ENCODE results near the gene BSDC1.
A peak's percentile ranks its signal among the peaks of the same experiment; 100 is the strongest.
"Not testable (repeated sequence)": the region's sequence is repeated elsewhere in the genome, so short reads cannot be mapped to it uniquely, and the experiment has no call there.

Gene BSDC1, protein sequence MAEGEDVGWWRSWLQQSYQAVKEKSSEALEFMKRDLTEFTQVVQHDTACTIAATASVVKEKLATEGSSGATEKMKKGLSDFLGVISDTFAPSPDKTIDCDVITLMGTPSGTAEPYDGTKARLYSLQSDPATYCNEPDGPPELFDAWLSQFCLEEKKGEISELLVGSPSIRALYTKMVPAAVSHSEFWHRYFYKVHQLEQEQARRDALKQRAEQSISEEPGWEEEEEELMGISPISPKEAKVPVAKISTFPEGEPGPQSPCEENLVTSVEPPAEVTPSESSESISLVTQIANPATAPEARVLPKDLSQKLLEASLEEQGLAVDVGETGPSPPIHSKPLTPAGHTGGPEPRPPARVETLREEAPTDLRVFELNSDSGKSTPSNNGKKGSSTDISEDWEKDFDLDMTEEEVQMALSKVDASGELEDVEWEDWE

DNA sequence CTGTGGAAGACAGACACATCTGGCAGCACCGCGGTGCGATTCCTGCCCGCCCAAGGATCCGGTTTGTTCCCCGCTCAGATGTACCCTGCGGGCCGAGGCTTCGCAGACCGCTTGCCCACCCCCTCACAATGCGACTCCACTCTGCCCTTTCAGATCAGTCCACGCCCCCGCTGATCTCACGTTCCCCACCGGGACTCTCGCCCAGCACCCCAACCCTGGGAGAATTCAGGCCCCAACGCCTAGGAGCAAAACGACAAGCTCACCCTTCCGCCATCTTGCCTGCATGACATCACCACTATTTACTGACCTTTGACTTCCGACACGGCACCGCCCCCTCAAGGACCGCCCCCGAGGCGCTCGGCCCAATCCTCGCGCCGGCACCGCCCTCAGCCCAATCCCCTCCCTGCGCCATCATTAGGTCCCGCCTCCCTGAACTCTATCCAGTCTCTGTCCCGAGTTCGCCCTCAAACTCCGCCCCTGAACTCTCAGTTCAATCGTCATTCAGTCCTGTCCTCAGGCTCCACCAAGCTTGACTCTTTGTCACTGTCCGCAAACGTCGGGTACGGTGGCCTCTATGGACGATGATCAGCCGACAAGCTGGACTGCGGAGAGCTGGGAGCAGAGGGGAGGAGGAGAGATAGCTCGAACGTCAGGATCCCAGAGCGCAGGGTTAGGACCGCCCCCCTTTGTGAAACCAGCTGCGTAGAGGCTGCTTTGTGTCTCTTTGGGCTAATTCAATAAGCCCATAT lies at the start of gene BSDC1:
TSS of gene BSDC1 (minus strand) at position 301 of the 749 bp plus-strand sequence. CDS start at position 274, 27 bp downstream.
- peak; percentile 95 to 97 (median 95) for DNase-seq (ENCODE audit: low read depth in 3 of 3)

DNA sequence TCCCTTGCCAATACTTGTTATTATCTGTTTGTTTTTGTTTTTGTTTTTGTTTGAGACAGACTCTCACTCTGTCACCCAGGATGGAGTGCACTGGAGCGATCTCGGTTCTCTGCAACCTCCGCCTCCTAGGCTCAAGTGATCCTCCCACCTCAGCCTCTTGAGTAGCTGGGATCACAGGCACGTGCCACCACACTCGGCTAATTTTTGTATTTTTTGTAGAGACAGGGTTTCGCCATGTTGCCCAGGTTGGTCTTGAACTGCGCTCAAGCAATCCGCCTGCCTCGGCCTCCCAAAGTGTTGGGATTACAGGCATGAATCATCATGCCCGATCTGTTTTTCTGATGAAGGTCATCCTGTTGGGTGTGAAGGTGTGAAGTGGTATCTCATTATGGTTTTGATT lies 47.2 kb upstream of the BSDC1 start:
- DNase-seq (ENCODE audit: low read depth in 3 of 3) = not testable (repeated sequence)

DNA sequence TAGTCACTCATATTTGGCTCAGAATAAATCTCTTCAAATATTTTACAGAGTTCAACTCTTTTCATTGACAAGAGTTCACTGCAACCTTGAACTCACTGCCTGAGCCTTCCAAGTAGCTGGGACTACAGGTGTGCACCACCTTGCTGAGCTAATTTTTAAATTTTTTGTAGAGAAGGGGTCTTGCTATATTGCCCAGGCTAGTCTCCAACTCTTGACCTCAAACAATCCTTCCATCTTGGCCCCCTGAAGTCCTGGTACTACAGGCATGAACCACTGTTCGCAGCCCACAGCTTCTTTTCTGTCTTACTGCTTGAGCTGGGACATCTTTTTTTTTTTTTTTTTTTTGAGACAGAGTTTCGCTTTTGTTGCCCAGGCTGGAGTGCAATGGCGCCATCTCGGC lies 44.5 kb upstream of the BSDC1 start:
- not testable (repeated sequence) for DNase-seq (ENCODE audit: low read depth in 3 of 3)

DNA sequence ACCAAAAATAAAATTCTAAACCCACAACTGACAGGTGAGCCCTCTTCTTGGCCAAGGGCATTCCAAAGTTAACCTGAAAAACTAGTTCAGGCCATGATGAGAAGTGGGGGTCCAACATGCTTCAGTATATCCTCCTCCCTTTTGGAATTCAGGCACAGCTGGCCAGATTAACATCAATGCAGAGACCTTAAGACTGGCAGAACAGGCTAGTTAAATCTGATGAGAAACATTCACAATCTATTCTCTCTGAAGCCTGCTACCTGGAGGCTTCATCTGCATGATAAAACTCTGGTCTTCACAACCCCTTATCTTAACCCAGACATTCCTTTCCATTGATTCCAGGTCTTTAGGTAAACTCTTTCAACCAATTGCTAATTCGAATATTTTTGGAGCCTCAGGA lies 43.9 kb upstream of the BSDC1 start:
- no peak for DNase-seq (ENCODE audit: low read depth in 3 of 3)

DNA sequence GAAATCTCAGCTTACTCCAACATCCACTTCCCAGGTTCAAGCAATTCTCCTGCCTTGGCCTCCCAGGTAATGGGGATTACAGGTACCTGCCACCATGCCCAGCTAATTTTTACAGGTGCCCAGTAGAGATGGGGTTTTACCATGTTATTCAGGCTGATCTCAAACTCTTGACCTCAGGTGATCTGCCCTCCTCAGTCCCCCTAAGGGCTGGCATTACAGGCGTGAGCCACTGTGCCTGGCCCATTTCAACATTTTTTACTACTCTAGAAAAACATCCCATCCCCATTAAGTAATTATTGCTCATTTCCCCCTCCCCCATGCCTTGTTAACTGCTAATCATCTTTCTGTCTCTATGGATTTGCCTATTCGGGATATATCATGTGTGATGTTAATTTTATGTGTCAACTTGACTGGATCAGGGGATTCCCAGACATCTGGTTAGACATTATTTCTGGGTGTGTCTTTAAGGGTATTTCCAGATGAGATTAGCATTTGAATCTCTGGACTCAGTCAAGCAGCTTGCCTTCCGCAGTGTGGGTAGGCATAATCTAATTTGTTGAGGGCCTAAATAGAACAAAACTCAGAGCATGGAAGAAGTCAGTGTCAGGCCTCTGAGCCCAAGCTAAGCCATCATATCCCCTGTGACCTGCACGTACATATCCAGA lies 37.6 kb upstream of the BSDC1 start:
- no peak for DNase-seq (ENCODE audit: low read depth in 3 of 3)

DNA sequence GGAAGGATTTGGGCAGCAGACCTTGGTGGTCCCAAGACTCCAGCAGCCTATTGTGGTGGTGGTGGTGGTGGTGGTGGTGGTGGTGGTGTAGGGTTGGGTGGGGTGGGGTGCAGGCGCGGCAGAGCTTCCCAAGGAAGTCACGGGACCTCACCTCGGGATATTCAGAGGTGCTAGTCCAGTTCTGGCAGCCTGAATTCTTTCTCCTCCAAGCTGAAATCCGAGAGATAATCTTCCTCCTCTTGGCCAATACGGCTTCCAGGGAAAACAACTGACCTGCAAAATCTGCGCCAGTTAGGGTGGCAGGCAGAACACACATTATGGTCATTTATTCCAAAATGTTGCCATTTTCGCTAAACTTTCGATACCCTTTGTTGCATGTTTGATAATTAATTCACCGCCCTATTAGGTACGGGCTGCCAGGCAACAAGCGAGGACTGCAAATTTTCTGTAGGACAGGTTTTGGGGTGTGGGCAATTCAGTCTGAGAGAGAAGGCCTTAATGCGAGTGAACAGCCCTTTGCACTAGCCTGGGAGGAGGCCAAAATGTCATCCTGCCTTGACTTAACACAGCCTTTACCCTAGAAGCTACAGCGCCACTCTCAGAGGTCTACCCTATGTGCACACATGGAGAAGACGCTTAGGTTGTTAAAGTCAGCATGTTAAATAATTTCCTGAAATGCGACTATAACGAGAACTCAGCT lies 33.2 kb upstream of the BSDC1 start:
- DNase-seq (ENCODE audit: low read depth in 3 of 3) = no peak

DNA sequence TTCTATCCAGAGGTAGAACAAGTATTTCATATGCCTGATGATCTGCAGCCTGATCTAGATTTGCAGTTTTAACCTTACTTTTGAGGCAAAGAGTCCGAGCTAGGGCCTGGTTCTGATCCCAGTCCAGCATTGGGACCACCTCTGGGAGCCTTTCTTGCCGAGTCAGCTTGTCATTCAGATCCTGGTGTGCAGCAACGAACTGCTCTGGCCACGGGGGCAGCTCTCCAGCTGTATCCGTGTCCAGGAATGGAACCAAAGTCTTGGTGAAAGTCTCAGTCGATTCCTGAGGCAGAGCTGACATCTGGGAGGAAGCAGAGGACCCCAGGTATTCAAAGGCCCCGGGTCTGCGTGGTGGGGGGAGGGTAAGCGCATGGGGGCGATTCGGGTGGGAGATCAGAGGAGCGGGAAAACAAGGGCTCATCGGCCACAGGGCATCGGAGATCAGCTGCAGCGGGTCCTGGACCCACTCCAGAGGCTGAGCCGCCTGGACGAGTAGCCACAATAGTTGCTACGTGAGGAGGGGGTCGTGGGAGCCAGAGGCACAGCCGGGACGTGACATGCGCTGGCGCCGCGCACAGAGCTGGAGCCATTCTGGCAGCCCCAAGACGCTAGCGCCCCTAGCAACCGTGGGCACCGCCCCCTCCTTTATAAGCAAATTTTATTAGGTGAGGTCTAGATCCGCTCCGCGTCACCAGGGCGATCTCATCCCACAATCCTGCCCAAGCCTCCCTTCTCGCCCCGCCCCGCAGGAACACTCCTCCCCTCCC lies 32.4 kb upstream of the BSDC1 start:
- DNase-seq (ENCODE audit: low read depth in 3 of 3) = no peak

DNA sequence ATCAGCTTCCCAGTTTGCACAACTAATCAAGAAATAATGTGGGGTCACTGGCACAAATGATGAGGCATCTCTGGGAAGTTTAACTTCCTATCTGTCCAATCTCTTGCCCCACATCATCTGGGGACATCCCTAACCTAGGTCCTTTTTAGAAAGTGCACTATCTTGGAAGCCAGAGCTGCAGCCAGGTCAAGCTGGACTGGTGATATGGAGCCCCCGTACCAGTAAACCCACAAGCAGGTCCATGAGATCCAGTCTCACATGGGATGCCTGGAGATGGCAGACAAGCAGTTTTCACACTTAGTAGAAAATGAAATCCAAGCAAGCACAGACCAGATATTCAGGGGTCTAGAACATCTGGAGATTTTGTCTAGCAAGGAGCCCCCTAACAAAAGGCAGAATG lies 27.5 kb upstream of the BSDC1 start:
- DNase-seq (ENCODE audit: low read depth in 3 of 3) = no peak

DNA sequence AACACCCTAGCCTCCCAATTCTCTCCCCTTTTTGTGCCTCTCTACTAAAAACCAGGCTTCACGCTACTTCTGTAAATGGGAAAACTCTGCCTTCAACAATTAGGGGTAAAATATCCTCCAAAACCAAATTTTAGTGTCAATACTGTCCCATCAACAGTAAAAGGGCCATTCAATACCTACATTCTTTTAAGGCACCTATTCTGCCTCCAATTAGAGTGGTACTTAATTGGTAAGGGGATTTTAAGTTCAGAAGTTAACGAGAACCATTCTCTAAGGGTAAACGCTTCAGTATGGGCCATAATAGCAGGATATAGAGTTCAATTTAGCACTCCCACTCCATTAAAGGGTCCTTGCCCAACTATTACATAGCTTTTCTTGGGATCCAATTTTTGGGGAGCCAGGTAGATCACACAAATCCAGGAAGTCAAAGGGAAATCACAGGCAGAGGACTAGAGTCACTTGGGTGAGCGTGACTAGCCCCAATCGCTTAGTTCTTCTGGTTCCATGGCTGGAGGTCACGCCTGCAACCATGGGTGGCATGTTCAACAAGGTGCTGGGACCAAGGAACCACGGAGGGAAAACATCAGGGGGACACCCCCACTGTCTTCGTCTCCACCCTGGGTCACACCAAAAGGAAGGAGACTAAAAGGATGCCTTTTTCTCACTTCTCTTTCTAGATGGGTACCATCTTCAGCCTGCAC lies 20.1 kb upstream of the BSDC1 start:
- no peak for DNase-seq (ENCODE audit: low read depth in 3 of 3)

DNA sequence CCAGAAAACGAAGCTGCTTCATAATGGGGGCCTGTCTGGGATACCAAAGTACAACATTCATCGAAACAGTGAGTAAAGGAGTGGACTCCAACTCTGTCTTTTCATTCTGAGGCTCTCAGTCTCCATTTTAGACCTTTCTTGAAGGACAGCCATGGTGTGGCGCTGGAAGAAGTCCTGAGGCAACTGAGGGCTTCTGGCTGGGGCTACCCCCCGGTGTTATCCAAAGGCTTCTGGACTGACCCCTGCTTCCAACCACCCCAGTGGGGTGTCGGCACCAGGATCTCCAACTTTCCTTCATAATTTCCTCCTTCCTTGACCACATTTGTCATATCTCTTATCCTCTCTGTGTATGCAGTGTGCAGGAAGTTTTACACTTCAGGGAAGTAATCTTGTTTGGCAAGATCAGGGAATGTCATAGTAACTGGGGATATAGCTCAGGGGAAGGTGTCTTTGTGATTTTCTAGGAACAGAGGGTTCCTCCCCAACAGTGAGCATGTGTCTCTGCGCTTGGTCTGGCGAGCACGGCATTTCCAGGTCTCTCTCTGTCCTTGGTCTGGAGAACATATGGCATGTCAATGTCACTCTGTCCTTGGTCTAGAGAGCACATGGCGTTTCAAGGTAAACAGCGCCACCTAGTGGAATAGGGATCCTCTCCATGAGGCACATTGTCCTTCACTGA lies 19.4 kb upstream of the BSDC1 start:
- DNase-seq (ENCODE audit: low read depth in 3 of 3) = peak; percentile 18 to 69 (median 47)

DNA sequence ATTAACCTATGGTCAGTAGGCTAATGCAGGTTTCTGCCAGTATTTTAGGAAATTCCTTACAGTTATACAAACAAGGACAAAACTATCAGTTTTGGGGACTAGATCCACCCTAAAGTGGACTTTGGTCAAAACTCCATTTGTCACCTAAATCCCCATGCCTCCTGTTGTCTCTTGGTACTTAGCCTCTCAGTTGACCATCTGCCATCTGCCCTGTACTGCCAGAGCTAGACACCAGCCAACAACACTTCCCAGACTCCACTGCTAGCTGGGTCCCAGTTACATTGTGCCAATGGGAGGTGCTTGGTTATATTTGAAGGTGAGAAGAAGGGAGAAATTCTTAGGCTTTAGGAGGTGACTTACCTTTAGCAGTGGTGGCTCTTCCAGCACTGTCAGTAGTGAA lies 17.0 kb upstream of the BSDC1 start:
- no peak for DNase-seq (ENCODE audit: low read depth in 3 of 3)

DNA sequence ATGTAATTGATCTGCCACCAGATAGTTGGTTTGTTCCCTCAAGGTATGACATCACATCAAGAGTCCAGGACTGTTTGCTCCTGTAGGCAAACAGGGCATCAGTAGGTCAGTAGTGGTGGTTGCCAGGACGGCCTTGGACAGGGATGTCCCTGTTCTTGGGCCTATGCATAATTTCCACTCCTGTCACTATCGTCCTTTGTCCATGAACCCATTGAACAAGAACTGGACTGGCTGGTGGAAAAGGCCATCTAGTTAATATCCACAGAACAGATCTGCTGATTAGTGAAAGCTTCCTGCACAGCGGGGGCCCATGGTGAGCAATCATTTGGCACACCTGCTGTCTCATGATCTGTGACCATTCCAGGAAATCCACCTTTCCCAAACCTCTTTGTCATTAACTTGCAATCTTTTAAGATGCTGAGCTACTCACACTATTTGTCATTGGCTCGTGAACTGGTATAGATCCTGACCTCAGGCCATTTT lies 12.4 kb upstream of the BSDC1 start:
- no peak for DNase-seq (ENCODE audit: low read depth in 3 of 3)

DNA sequence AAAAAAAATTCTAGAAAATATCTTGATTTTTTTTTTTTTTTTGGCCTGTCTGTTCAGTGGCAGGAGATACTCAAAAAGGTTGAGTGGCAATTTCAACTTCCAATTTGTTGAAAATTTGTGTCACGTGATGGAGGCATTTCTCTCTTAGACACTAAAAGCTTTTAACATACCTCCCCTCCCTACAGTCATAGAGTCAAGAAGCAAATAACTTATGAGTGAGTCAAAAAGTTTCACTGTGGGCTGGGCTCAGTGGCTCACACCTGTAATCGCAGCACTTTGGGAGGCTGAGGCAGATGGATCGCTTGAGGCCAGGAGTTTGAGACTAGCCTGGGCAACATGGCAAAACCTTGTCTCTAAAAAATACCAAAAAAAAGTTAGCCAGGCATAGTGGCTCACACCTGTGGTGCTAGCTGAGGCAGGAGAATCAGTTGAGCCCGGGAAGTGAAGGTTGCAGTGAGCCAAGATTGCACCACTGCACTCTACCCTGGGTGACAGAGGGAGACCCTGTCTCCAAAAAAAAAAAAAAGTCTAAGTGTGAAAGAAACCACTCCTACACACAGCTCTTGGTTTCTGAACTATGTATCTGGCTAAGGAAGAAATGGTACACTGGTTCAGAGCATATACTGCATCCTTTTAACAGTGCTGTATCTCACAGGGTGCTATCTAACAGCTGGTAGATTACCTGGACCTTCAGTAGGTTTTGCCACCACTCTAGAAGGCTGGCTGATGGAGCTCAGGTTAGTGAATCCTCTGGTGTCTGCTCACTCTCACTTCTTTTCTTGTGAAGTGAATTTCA lies 11.6 kb upstream of the BSDC1 start:
- DNase-seq (ENCODE audit: low read depth in 3 of 3) = no peak

DNA sequence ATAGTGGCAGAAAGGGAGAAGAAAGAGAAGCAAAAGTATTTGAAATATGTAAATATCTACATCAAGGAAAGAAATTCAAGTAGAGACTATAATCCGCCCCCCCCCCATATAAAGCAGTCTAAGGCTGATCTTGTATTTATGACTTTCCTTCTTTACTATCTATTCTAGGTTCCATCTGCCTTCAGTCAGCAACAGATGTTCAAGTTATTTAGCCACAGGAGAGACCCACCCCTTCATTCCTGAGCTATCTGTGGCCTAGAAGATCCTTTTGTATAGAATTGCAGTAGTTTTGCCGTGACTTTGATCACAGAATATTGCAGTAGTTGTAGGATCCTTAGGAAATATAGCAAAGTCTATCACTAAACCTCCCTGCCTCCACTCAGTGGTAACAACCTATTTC lies 10.7 kb upstream of the BSDC1 start:
- DNase-seq (ENCODE audit: low read depth in 3 of 3) = no peak

DNA sequence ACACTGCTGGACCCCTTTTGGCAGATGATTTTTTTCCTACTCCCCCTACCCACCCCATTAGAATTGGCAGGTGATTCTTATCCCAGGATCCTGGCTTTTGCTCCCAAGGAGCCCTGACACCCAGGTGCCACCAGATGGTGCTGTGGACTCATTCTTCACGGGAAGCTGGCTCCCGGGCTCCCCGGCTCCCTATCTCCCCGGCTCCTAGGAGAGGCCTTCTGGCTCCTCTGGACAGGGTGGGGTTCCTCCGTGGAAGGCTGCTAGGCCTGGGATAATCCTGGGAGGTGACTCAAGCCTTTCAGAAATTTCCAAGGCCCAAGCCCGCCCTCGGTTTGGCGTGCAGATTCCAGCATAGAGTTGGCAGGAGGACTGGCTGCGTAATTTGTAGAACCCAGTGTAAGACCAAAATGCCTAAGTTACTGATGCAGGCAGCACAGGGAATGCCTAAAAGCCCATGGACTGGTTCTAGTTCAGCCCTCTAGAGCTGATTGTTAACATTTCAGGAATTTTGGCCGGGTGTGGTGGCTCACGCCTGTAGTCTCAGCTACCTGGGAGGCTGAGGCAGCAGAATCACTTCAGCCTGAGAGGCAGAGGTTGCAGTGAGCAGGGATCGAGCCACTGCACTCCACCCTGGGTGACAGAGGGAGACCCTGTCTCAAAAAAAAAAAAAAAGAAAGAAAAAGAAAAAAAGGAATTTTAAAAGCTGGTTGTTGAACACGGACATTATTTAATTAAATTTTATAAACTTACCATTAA lies 6.8 kb upstream of the BSDC1 start:
- peak; percentile 13 to 22 (median 15) for DNase-seq (ENCODE audit: low read depth in 3 of 3)

DNA sequence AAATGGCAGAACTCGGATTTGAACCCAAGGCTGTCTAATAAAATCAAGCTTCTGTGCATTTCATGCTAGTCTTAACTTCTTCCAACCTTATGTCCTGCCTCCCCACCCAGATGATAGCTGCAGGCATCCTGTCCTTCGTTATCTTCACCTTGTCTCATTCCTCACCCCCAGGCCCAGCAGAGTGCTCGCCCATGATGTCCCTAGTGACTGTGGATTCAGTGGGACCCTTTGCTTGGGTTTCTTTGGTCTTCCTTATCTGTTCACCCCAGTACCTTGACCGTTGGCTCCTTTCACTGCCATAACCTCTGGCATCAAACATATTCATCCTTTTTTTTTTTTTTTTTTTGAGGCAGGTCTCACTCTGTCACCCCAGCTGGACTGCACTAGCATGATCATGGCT lies 5.6 kb upstream of the BSDC1 start:
- no peak for DNase-seq (ENCODE audit: low read depth in 3 of 3)

DNA sequence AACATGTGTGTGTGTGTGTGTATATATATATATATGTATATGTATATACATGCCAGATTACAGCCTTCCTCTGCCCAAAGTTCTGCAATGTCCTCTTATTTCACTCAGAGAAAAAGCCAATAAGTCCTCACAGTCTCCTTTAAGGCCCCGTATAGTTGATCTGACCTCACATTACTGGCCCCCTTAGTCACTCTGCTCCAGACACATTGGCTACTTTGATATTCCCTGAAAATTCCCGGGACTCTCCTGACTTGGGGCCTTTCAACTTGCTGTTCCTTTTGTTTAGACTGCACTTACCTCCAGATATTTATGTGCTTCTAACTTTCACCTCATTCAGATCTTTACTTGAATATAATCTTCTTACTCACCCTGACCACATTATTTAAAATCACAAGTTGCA lies 4.2 kb upstream of the BSDC1 start:
- DNase-seq (ENCODE audit: low read depth in 3 of 3) = no peak

DNA sequence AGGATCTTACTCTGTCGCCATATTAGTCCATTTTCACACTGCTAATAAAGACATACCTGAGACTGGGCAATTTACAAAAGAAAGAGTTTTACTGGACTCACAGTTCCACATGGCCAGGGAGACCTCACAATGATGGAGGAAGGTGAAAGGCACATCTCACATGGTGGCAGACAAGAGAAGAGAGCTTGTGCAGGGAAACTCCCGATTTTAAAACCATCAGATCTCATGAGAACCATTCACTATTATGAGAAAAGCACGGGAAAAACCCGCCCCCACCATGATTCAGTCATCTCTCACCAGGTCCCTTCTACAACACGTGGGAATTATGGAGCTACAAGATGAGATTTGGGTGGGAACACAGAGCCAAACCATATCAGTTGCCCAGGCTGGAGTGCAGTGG lies 2.3 kb upstream of the BSDC1 start:
- DNase-seq (ENCODE audit: low read depth in 3 of 3) = not testable (repeated sequence)

Measured in stimulated activated CD4-positive, alpha-beta T cell treated with anti-CD3 and anti-CD28 coated beads, TNF-alpha, amount 100 ng/mL, for 4 hours (primary cell).